Measurements from ENCODE around the gene ACSS2.

Gene ACSS2

GRCh38 chr20:34955231-34956040 is 79.0 kb downstream of the ACSS2 start, which contains the start of the genes GSS and MYH7B:
TSS of gene GSS (minus strand) at chr20:34955806. CDS start at chr20:34951852, 3,954 bp downstream.
TSS of gene MYH7B (plus strand) at chr20:34955868. CDS start at chr20:34978006, 22,138 bp downstream.
- H3K27me3 ChIP-seq (ENCODE audit: control insufficient read depth, insufficient read depth, low read length, poor library complexity, severe bottlenecking): no peaks in the 10 kb centered on the region
- peak within 1 kb of the TSS; percentile 87 for H3K4me3 ChIP-seq (ENCODE audit: insufficient read depth, low read depth, low read length)
- H3K4me1 ChIP-seq (ENCODE audit: control insufficient read depth, insufficient read depth, low read length): peaks cover 19% of the 10 kb centered on the region
- H3K9me3 ChIP-seq (ENCODE audit: control insufficient read depth, low read length): no peaks in the 10 kb centered on the region
- H3K36me3 ChIP-seq (ENCODE audit: control insufficient read depth, insufficient read depth, low read length): no peaks in the 10 kb centered on the region
- peak within 1 kb of the TSS; percentile 84 for H3K27ac ChIP-seq (ENCODE audit: insufficient read depth, low read depth, low read length, poor library complexity, severe bottlenecking)
- 0 to 1% methylated on average over 62 of the region's 62 CpGs for WGBS, 2 experiments

GRCh38 chr20:34956041-34956458 is 79.6 kb downstream of the ACSS2 start:
- Histone ChIP-seq H3K36me3 (ENCODE audit: control insufficient read depth, insufficient read depth, low read length) (no peaks in the 10 kb centered on the region), H3K4me1 (ENCODE audit: control insufficient read depth, insufficient read depth, low read length) (peaks cover 19% of the 10 kb centered on the region), H3K27ac (ENCODE audit: insufficient read depth, low read depth, low read length, poor library complexity, severe bottlenecking) (peak overlapping the region; percentile 69), H3K9me3 (ENCODE audit: control insufficient read depth, low read length) (no peaks in the 10 kb centered on the region), H3K27me3 (ENCODE audit: control insufficient read depth, insufficient read depth, low read length, poor library complexity, severe bottlenecking) (no peaks in the 10 kb centered on the region), H3K4me3 (ENCODE audit: insufficient read depth, low read depth, low read length) (peak overlapping the region; percentile 87)
- WGBS, 2 experiments: 30 to 32% methylated on average over 6 of the region's 6 CpGs

- Histone ChIP-seq H3K4me3 (ENCODE audit: insufficient read depth, low read depth, low read length) (no peak overlapping the region), H3K27ac (ENCODE audit: insufficient read depth, low read depth, low read length, poor library complexity, severe bottlenecking) (peak overlapping the region; percentile 8), H3K4me1 (ENCODE audit: control insufficient read depth, insufficient read depth, low read length) (peaks cover 17% of the 10 kb centered on the region), H3K9me3 (ENCODE audit: control insufficient read depth, low read length) (no peaks in the 10 kb centered on the region), H3K27me3 (ENCODE audit: control insufficient read depth, insufficient read depth, low read length, poor library complexity, severe bottlenecking) (no peaks in the 10 kb centered on the region), H3K36me3 (ENCODE audit: control insufficient read depth, insufficient read depth, low read length) (no peaks in the 10 kb centered on the region)
- WGBS, 2 experiments: 87 to 88% methylated on average over 21 of the region's 21 CpGs
These were observed 80.5 kb downstream of the ACSS2 start for GRCh38 chr20:34956751-34957472.

- 89 to 90% methylated on average over 5 of the region's 5 CpGs for WGBS, 2 experiments
- no peak overlapping the region for H3K27ac ChIP-seq (ENCODE audit: insufficient read depth, low read depth, low read length, poor library complexity, severe bottlenecking)
These were observed 88.1 kb downstream of the ACSS2 start for GRCh38 chr20:34964486-34964885.

GRCh38 chr20:34965051-34965450 is 88.6 kb downstream of the ACSS2 start:
- Histone ChIP-seq H3K4me3 (ENCODE audit: insufficient read depth, low read depth, low read length) (no peak overlapping the region), H3K36me3 (ENCODE audit: control insufficient read depth, insufficient read depth, low read length) (no peaks in the 10 kb centered on the region), H3K9me3 (ENCODE audit: control insufficient read depth, low read length) (no peaks in the 10 kb centered on the region), H3K27ac (ENCODE audit: insufficient read depth, low read depth, low read length, poor library complexity, severe bottlenecking) (no peak overlapping the region), H3K4me1 (ENCODE audit: control insufficient read depth, insufficient read depth, low read length) (peaks cover 4% of the 10 kb centered on the region), H3K27me3 (ENCODE audit: control insufficient read depth, insufficient read depth, low read length, poor library complexity, severe bottlenecking) (no peaks in the 10 kb centered on the region)
- 90 to 91% methylated on average over 5 of the region's 5 CpGs for WGBS, 2 experiments

More at GRCh38 chr20:34964486-34964885, 88.1 kb downstream of the ACSS2 start:
- Histone ChIP-seq H3K27me3 (ENCODE audit: control insufficient read depth, insufficient read depth, low read length, poor library complexity, severe bottlenecking) (no peaks in the 10 kb centered on the region), H3K4me3 (ENCODE audit: insufficient read depth, low read depth, low read length) (no peak overlapping the region), H3K9me3 (ENCODE audit: control insufficient read depth, low read length) (no peaks in the 10 kb centered on the region), H3K36me3 (ENCODE audit: control insufficient read depth, insufficient read depth, low read length) (no peaks in the 10 kb centered on the region), H3K4me1 (ENCODE audit: control insufficient read depth, insufficient read depth, low read length) (peaks cover 4% of the 10 kb centered on the region)

- Histone ChIP-seq H3K27me3 (ENCODE audit: control insufficient read depth, insufficient read depth, low read length, poor library complexity, severe bottlenecking) (no peaks in the 10 kb centered on the region), H3K9me3 (ENCODE audit: control insufficient read depth, low read length) (no peaks in the 10 kb centered on the region), H3K4me1 (ENCODE audit: control insufficient read depth, insufficient read depth, low read length) (peaks cover 4% of the 10 kb centered on the region), H3K27ac (ENCODE audit: insufficient read depth, low read depth, low read length, poor library complexity, severe bottlenecking) (no peak overlapping the region), H3K4me3 (ENCODE audit: insufficient read depth, low read depth, low read length) (no peak overlapping the region), H3K36me3 (ENCODE audit: control insufficient read depth, insufficient read depth, low read length) (no peaks in the 10 kb centered on the region)
- 92 to 94% methylated on average over 5 of the region's 5 CpGs for WGBS, 2 experiments
These were observed 91.0 kb downstream of the ACSS2 start for GRCh38 chr20:34967421-34967820.

- Histone ChIP-seq H3K36me3 (ENCODE audit: control insufficient read depth, insufficient read depth, low read length) (no peaks in the 10 kb centered on the region), H3K4me3 (ENCODE audit: insufficient read depth, low read depth, low read length) (no peak overlapping the region)
- 84 to 86% methylated on average over 7 of the region's 7 CpGs for WGBS, 2 experiments
These were observed 91.8 kb downstream of the ACSS2 start for GRCh38 chr20:34968042-34968775.

GRCh38 chr20:34970193-34970840 is 93.9 kb downstream of the ACSS2 start:
- WGBS, 2 experiments: 89 to 91% methylated on average over 7 of the region's 7 CpGs
- Histone ChIP-seq H3K4me1 (ENCODE audit: control insufficient read depth, insufficient read depth, low read length) (peaks cover 4% of the 10 kb centered on the region), H3K36me3 (ENCODE audit: control insufficient read depth, insufficient read depth, low read length) (no peaks in the 10 kb centered on the region), H3K9me3 (ENCODE audit: control insufficient read depth, low read length) (no peaks in the 10 kb centered on the region), H3K27ac (ENCODE audit: insufficient read depth, low read depth, low read length, poor library complexity, severe bottlenecking) (no peak overlapping the region), H3K4me3 (ENCODE audit: insufficient read depth, low read depth, low read length) (no peak overlapping the region), H3K27me3 (ENCODE audit: control insufficient read depth, insufficient read depth, low read length, poor library complexity, severe bottlenecking) (no peaks in the 10 kb centered on the region)

More at GRCh38 chr20:34968042-34968775, 91.8 kb downstream of the ACSS2 start:
- Histone ChIP-seq H3K4me1 (ENCODE audit: control insufficient read depth, insufficient read depth, low read length) (peaks cover 4% of the 10 kb centered on the region), H3K27ac (ENCODE audit: insufficient read depth, low read depth, low read length, poor library complexity, severe bottlenecking) (no peak overlapping the region), H3K27me3 (ENCODE audit: control insufficient read depth, insufficient read depth, low read length, poor library complexity, severe bottlenecking) (no peaks in the 10 kb centered on the region), H3K9me3 (ENCODE audit: control insufficient read depth, low read length) (no peaks in the 10 kb centered on the region)

GRCh38 chr20:34970846-34971560 is 94.6 kb downstream of the ACSS2 start:
- H3K36me3 ChIP-seq (ENCODE audit: control insufficient read depth, insufficient read depth, low read length): no peaks in the 10 kb centered on the region
- H3K4me3 ChIP-seq (ENCODE audit: insufficient read depth, low read depth, low read length): no peak overlapping the region
- H3K27me3 ChIP-seq (ENCODE audit: control insufficient read depth, insufficient read depth, low read length, poor library complexity, severe bottlenecking): no peaks in the 10 kb centered on the region
- H3K4me1 ChIP-seq (ENCODE audit: control insufficient read depth, insufficient read depth, low read length): peaks cover 4% of the 10 kb centered on the region
- no peaks in the 10 kb centered on the region for H3K9me3 ChIP-seq (ENCODE audit: control insufficient read depth, low read length)
- no peak overlapping the region for H3K27ac ChIP-seq (ENCODE audit: insufficient read depth, low read depth, low read length, poor library complexity, severe bottlenecking)
- 94% methylated on average over 9 of the region's 9 CpGs for WGBS, 2 experiments

Data from ectodermal cell (in vitro differentiated cells).